ENCODE data around the gene AKT2.
"Not testable (repeated sequence)": the region's sequence is repeated elsewhere in the genome, so short reads cannot be mapped to it uniquely, and the experiment has no call there.

GRCh38 chr19:40333083-40333482 is 47.9 kb upstream of the AKT2 start:
- TF ChIP-seq CTCF (IDR thresholded peaks at IDR 0.05); ZFX (IDR thresholded peaks at IDR 0.05; ENCODE audit: borderline replicate concordance): not testable (repeated sequence)

Measured in 22Rv1 (cell line).